OCI-LY3 (cell line): Measurements from ENCODE around the gene TCEAL9.

Experiments used
- H2AFZ ChIP-seq: fragments of 200-600, 300-600 bp; shearing (Covaris generic); 2 replicates; pipeline ENCODE4 v1.6.0; 2014; ENCODE audit warnings: antibody characterized with exemption, low read depth, low read length
- H3K27ac ChIP-seq: fragments of 200-600, 300-600 bp; sonication (generic); 2 replicates; pipeline ENCODE4 v1.5.1; 2014; ENCODE audit warnings: mild to moderate bottlenecking, low read length, moderate library complexity, mixed read lengths
- H3K27me3 ChIP-seq: fragments of 200-600, 300-600 bp; sonication (generic); 2 replicates; pipeline ENCODE4 v1.6.1; 2014; ENCODE audit warnings: low read depth, low read length, mixed read lengths
- H3K36me3 ChIP-seq: fragments of 200-600, 300-600 bp; sonication (generic); replicated peaks from 2 replicates; pipeline ENCODE3; 2014; ENCODE audit warnings: low read depth, low read length, mixed read lengths
- H3K4me1 ChIP-seq: fragments of 300-600, 200-600 bp; sonication (generic); 2 replicates; pipeline ENCODE4 v1.6.1; 2014; ENCODE audit warnings: low read length, mixed read lengths
- H3K4me2 ChIP-seq: fragments of 200-600, 300-600 bp; sonication (generic); 2 replicates; pipeline ENCODE4 v1.6.1; 2014; ENCODE audit warnings: low read length, mixed read lengths
- H3K4me3 ChIP-seq: fragments of 300-600, 200-600 bp; sonication (generic); 2 replicates; pipeline ENCODE4 v1.5.1; 2014; ENCODE audit warnings: antibody characterized with exemption, mild to moderate bottlenecking, low read length, moderate library complexity
- H3K79me2 ChIP-seq: fragments of 300-600, 200-600 bp; shearing (Covaris generic); 2 replicates; pipeline ENCODE4 v1.6.1; 2014; ENCODE audit warnings: mild to moderate bottlenecking, low read length, mixed read lengths
- H3K9ac ChIP-seq: fragments of 300-600, 200-600 bp; shearing (Covaris generic); 2 replicates; pipeline ENCODE4 v1.6.0; 2014; ENCODE audit warnings: mild to moderate bottlenecking, low read length, moderate library complexity
- H3K9me3 ChIP-seq: fragments of 200-600, 300-600 bp; shearing (Covaris generic); 2 replicates; pipeline ENCODE4 v1.6.1; 2014; ENCODE audit warnings: low read length, mixed read lengths; ENCODE audit not compliant: insufficient read depth
- H4K20me1 ChIP-seq: fragments of 200-600, 300-600 bp; sonication (generic); 2 replicates; pipeline ENCODE4 v1.6.1; 2016; ENCODE audit warnings: low read length, mixed read lengths; ENCODE audit not compliant: insufficient read depth
- EZH2phosphoT487 ChIP-seq: fragments of 200-600 bp; shearing (Covaris generic); IDR thresholded peaks from 2 replicates; pipeline ENCODE4 v1.6.1; 2018; ENCODE audit warnings: antibody characterized with exemption, mixed run types, low read depth
- TF ChIP-seq, protein P1 (sequence below): fragments of 200-600, 300-600 bp; sonication (generic); IDR thresholded peaks from 2 replicates; pipeline ENCODE4 v1.5.1; 2014; ENCODE audit warnings: antibody characterized with exemption, low read length, low read depth

Gene TCEAL9

GRCh38 chrX:103329991-103330390 is 26.3 kb upstream of the TCEAL9 start, which contains the start of gene TCEAL7:
Gene TCEAL7 (plus strand): TSS chrX:103330239. CDS start chrX:103331404, 1,165 bp downstream.
- no peaks in the 10 kb centered on the region for H4K20me1 ChIP-seq
- H3K79me2 ChIP-seq, result no peaks in the 10 kb centered on the region
- H3K27ac ChIP-seq, result no peak within 1 kb of the TSS
- H3K4me2 ChIP-seq, result no peak within 1 kb of the TSS
- H3K4me3 ChIP-seq, result no peak within 1 kb of the TSS
- no peak within 1 kb of the TSS for H2AFZ ChIP-seq
- H3K4me1 ChIP-seq, result no peaks in the 10 kb centered on the region
- H3K9ac ChIP-seq, result no peak within 1 kb of the TSS
- H3K36me3 ChIP-seq, result no peaks in the 10 kb centered on the region
- TF ChIP-seq, protein P1, sequence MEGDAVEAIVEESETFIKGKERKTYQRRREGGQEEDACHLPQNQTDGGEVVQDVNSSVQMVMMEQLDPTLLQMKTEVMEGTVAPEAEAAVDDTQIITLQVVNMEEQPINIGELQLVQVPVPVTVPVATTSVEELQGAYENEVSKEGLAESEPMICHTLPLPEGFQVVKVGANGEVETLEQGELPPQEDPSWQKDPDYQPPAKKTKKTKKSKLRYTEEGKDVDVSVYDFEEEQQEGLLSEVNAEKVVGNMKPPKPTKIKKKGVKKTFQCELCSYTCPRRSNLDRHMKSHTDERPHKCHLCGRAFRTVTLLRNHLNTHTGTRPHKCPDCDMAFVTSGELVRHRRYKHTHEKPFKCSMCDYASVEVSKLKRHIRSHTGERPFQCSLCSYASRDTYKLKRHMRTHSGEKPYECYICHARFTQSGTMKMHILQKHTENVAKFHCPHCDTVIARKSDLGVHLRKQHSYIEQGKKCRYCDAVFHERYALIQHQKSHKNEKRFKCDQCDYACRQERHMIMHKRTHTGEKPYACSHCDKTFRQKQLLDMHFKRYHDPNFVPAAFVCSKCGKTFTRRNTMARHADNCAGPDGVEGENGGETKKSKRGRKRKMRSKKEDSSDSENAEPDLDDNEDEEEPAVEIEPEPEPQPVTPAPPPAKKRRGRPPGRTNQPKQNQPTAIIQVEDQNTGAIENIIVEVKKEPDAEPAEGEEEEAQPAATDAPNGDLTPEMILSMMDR, result no peak
- no peak for TF ChIP-seq EZH2phosphoT487
- H3K9me3 ChIP-seq, result no peaks in the 10 kb centered on the region
- no peaks in the 10 kb centered on the region for H3K27me3 ChIP-seq

- Histone ChIP-seq H3K9ac (no peak overlapping the region), H3K4me1 (no peaks in the 10 kb centered on the region), H3K36me3 (no peaks in the 10 kb centered on the region), H3K9me3 (no peaks in the 10 kb centered on the region), H3K79me2 (no peaks in the 10 kb centered on the region), H3K4me3 (no peak overlapping the region), H2AFZ (no peak overlapping the region), H4K20me1 (no peaks in the 10 kb centered on the region), H3K4me2 (no peak overlapping the region), H3K27me3 (no peaks in the 10 kb centered on the region), H3K27ac (no peak overlapping the region)
- TF ChIP-seq EZH2phosphoT487, result no peak
- TF ChIP-seq, protein P1, result no peak
Measured at GRCh38 chrX:103330681-103331288, 25.5 kb upstream of the TCEAL9 start.

GRCh38 chrX:103338663-103339062 is 17.6 kb upstream of the TCEAL9 start:
- H3K9me3 ChIP-seq, result no peaks in the 10 kb centered on the region

DNA sequence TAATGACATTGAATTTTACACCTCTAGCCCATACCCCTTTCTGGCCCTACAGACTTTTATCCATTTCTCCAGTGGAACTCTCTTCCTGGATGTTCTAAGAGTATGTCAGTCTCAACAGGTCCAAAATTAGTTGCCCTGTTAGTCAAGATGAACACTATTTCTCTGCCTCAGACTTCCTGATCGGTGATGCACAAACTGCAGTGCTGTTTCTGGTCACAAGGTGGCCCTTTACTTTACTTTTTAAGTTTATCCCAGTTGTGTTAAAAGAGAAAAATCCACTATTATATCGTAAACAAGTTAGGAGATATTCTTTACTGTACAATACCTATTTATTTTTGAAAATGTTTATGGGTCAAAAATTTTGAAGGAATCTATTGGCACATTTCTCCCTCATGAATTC is 13.2 kb upstream of the TCEAL9 start:
- Histone ChIP-seq H3K9me3 (no peaks in the 10 kb centered on the region), H3K4me2 (peak overlapping the region; percentile 34), H4K20me1 (no peaks in the 10 kb centered on the region), H3K4me1 (no peaks in the 10 kb centered on the region), H3K4me3 (no peak overlapping the region), H3K27ac (no peak overlapping the region), H2AFZ (peak overlapping the region; percentile 84), H3K36me3 (no peaks in the 10 kb centered on the region), H3K79me2 (no peaks in the 10 kb centered on the region), H3K27me3 (peaks cover 3% of the 10 kb centered on the region; the same call in 1 of the 2 replicates), H3K9ac (no peak overlapping the region)
- no peak for TF ChIP-seq EZH2phosphoT487
- TF ChIP-seq, protein P1, result peak; percentile 67

More at GRCh38 chrX:103338663-103339062, 17.6 kb upstream of the TCEAL9 start:
- Histone ChIP-seq H3K36me3 (no peaks in the 10 kb centered on the region), H3K4me1 (no peaks in the 10 kb centered on the region), H3K4me3 (no peak overlapping the region), H3K27ac (no peak overlapping the region), H3K79me2 (no peaks in the 10 kb centered on the region), H3K27me3 (peaks cover 7% of the 10 kb centered on the region), H3K9ac (no peak overlapping the region), H3K4me2 (no peak overlapping the region), H4K20me1 (no peaks in the 10 kb centered on the region), H2AFZ (no peak overlapping the region)
- TF ChIP-seq, protein P1, result no peak
- TF ChIP-seq EZH2phosphoT487, result no peak
